HEK293 (cell line): ENCODE results near the gene FCER2.

Experiments used
- CTCF ChIA-PET: fragments of 350-600 bp; formaldehyde crosslinking; extraction: SDS; loops from one replicate; lab custom pipeline; 2021; ENCODE audit warnings: antibody characterized with exemption; lab: Yijun Ruan, JAX
- POLR2A ChIA-PET: fragments of 300-600 bp; formaldehyde crosslinking; extraction: SDS; loops from one replicate; lab custom pipeline; 2020; ENCODE audit warnings: antibody characterized with exemption, inconsistent platforms; lab: Yijun Ruan, JAX
- H3K27ac ChIP-seq: fragments of 200-500 bp; sonication (Bioruptor generic); 2 replicates; pipeline ENCODE4 v1.5.1; 2014; ENCODE audit warnings: low read depth, low read length, control low read depth, inconsistent platforms; ENCODE audit errors: extremely low read depth
- H3K36me3 ChIP-seq, 2 experiments: fragments of 200-500 bp in 1 of 2; sonication (Bioruptor generic) in 1 of 2; 1 replicate in 1 of 2; 2 replicates in 1 of 2; pipeline ENCODE4 v1.5.1; 2014 to 2017; ENCODE audit warnings: inconsistent platforms in 2 of 2, low read length in 2 of 2; ENCODE audit not compliant: control insufficient read depth in 2 of 2, insufficient read depth in 1 of 2
- H3K4me1 ChIP-seq: fragments of 200-500 bp; sonication (Bioruptor generic); 2 replicates; pipeline ENCODE4 v1.5.1; 2014; ENCODE audit warnings: mild to moderate bottlenecking, low read length, inconsistent platforms; ENCODE audit not compliant: control insufficient read depth, insufficient read depth
- H3K4me3 ChIP-seq: 2 replicates; pipeline ENCODE4 v1.5.1; 2011; ENCODE audit warnings: low read depth, mild to moderate bottlenecking, control low read depth, low read length, moderate library complexity
- H3K9me3 ChIP-seq: fragments of 200-500 bp; sonication (Bioruptor generic); 2 replicates; pipeline ENCODE4 v1.5.1; 2014; ENCODE audit warnings: low read depth, low read length, inconsistent platforms; ENCODE audit not compliant: control insufficient read depth, insufficient read depth
- FEZF1 ChIP-seq: fragments of 450-650 bp; formaldehyde crosslinking; IDR thresholded peaks from 2 replicates; pipeline ENCODE4 v1.5.1; 2016; ENCODE audit warnings: missing biosample characterization, missing genetic modification characterization
- MEIS1 ChIP-seq: sonication (generic); formaldehyde crosslinking; IDR thresholded peaks from 2 replicates; pipeline ENCODE4 v1.8.1; 2022; ENCODE audit warnings: missing genetic modification reagents, mild to moderate bottlenecking, borderline replicate concordance
- OVOL3 ChIP-seq: fragments of 450-650 bp; formaldehyde crosslinking; IDR thresholded peaks from 2 replicates; pipeline ENCODE4 v1.5.1; 2016; ENCODE audit warnings: missing biosample characterization, missing genetic modification characterization
- PRDM10 ChIP-seq: fragments of 450-650 bp; formaldehyde crosslinking; IDR thresholded peaks from 2 replicates; pipeline ENCODE4 v1.5.1; 2016; ENCODE audit warnings: missing biosample characterization, missing genetic modification characterization
- SCRT1 ChIP-seq: fragments of 450-650 bp; formaldehyde crosslinking; IDR thresholded peaks from 2 replicates; pipeline ENCODE4 v1.5.1; 2016; ENCODE audit warnings: missing biosample characterization, missing genetic modification characterization, borderline replicate concordance
- ZBTB49 ChIP-seq: fragments of 450-650 bp; formaldehyde crosslinking; IDR thresholded peaks from 2 replicates; pipeline ENCODE4 v1.5.1; 2016; ENCODE audit warnings: missing biosample characterization, missing genetic modification characterization, low read depth
- ZEB2 ChIP-seq: fragments of 450-650 bp; formaldehyde crosslinking; IDR thresholded peaks from 2 replicates; pipeline ENCODE4 v1.5.1; 2016; ENCODE audit warnings: missing biosample characterization, missing genetic modification characterization
- ZNF121 ChIP-seq: fragments of 450-650 bp; formaldehyde crosslinking; IDR thresholded peaks from 2 replicates; pipeline ENCODE4 v1.5.1; 2016; ENCODE audit warnings: missing biosample characterization, missing genetic modification characterization
- ZNF18 ChIP-seq: fragments of 450-650 bp; formaldehyde crosslinking; IDR thresholded peaks from 2 replicates; pipeline ENCODE4 v1.5.1; 2016; ENCODE audit warnings: missing biosample characterization, missing genetic modification characterization
- ZNF223 ChIP-seq: fragments of 450-650 bp; formaldehyde crosslinking; IDR thresholded peaks from 2 replicates; pipeline ENCODE4 v1.5.1; 2016; ENCODE audit warnings: missing biosample characterization, missing genetic modification characterization
- ZNF341 ChIP-seq: fragments of 450-650 bp; formaldehyde crosslinking; IDR thresholded peaks from 2 replicates; pipeline ENCODE4; 2016; ENCODE audit warnings: low read depth, missing biosample characterization, missing genetic modification characterization
- ZNF48 ChIP-seq: fragments of 450-650 bp; formaldehyde crosslinking; IDR thresholded peaks from 2 replicates; pipeline ENCODE4 v1.5.1; 2016; ENCODE audit warnings: missing biosample characterization, missing genetic modification characterization
- ZNF610 ChIP-seq: fragments of 450-650 bp; formaldehyde crosslinking; IDR thresholded peaks from 2 replicates; pipeline ENCODE4 v1.5.1; 2016; ENCODE audit warnings: missing biosample characterization, missing genetic modification characterization, borderline replicate concordance
- ZSCAN4 ChIP-seq: fragments of 450-650 bp; formaldehyde crosslinking; IDR thresholded peaks from 2 replicates; pipeline ENCODE4 v1.5.1; 2017; ENCODE audit warnings: missing biosample characterization, missing genetic modification characterization
- TF ChIP-seq, protein P1 (sequence below): fragments of 450-650 bp; formaldehyde crosslinking; IDR thresholded peaks from 2 replicates; pipeline ENCODE4 v1.5.1; 2017; ENCODE audit warnings: missing biosample characterization, missing genetic modification characterization

Gene FCER2

DNA sequence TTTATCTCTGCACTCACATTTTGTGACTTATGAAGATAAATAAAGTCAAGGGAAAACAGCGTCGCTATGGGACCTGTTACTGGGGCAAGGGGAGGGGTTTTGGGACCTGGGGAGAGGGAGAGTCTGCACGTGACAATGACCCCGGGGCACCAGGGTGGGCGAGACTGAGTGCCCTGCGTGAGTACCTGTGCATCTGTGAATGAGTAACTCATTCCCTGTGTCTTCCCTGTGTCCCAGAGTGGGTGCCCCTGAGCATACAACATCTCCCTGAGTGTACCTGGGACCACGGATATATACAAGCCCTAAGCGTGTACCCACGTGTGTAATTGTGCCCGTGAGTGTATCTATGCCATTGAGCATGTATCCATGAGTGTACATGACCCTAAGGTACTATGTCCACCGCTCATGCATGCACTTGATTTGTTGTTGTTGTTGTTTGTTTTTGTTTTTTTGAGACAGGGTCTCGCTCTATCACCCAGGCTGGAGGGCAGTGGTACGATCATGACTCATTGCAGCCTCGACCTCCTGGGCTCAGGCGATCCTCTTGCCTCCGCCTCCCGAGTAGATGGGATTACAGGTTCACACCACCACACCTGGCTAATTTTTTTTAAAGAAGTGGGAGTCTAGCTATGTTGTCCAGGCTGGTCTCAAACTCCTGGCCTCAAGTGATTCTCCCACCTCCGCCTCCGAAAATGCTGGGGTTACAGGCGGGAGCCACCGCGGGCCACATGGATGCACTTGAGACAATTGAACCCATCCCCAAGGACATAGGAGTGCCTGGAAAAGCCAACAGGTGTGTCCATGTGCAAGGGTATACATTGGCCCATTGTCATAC lies 21.9 kb downstream of the FCER2 start:
- CTCF ChIA-PET: interaction anchor here (0.7 to 2.0 kb wide), 21 partner anchors 9 to 325 kb away, joined by 3 to 23 read pairs (median 6); partner anchors contain the start of gene RETN
- Histone ChIP-seq H3K9me3 (no peaks in the 10 kb centered on the region), H3K36me3 (peaks cover 3 to 18% of the 10 kb centered on the region in 2 experiments; a peak in 2 of 3 replicates), H3K4me1 (no peaks in the 10 kb centered on the region), H3K27ac (no peak overlapping the region), H3K4me3 (peak overlapping the region; percentile 91)
- TF ChIP-seq ZNF48 (tag by site-specific recombination) (no peak), FEZF1 (no peak), ZNF18 (peak; percentile 62), SCRT1 (tag by site-specific recombination) (peak; percentile 92; the same call in 1 of the 2 replicates), ZNF121 (tag by site-specific recombination) (peak; percentile 82), ZEB2 (peak; percentile 71), ZNF610 (tag by site-specific recombination) (no peak)
- TF ChIP-seq, protein P1, sequence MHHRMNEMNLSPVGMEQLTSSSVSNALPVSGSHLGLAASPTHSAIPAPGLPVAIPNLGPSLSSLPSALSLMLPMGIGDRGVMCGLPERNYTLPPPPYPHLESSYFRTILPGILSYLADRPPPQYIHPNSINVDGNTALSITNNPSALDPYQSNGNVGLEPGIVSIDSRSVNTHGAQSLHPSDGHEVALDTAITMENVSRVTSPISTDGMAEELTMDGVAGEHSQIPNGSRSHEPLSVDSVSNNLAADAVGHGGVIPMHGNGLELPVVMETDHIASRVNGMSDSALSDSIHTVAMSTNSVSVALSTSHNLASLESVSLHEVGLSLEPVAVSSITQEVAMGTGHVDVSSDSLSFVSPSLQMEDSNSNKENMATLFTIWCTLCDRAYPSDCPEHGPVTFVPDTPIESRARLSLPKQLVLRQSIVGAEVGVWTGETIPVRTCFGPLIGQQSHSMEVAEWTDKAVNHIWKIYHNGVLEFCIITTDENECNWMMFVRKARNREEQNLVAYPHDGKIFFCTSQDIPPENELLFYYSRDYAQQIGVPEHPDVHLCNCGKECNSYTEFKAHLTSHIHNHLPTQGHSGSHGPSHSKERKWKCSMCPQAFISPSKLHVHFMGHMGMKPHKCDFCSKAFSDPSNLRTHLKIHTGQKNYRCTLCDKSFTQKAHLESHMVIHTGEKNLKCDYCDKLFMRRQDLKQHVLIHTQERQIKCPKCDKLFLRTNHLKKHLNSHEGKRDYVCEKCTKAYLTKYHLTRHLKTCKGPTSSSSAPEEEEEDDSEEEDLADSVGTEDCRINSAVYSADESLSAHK: no peak
- POLR2A ChIA-PET: interaction anchor here (0.9 to 1.2 kb wide), 5 partner anchors 8 to 313 kb away, joined by 3 to 10 read pairs (median 3); partner anchors contain the start of gene RETN

GRCh38 chr19:7678971-7679751 lies 22.8 kb downstream of the FCER2 start:
- H3K27ac ChIP-seq: no peak overlapping the region
- no peak overlapping the region for H3K4me3 ChIP-seq
- H3K4me1 ChIP-seq: no peaks in the 10 kb centered on the region
- ChIA-PET CTCF (interaction anchor here (0.7 to 1.7 kb wide), 4 partner anchors 28 to 510 kb away, joined by 3 to 6 read pairs (median 5); no protein-coding TSS in a partner anchor), POLR2A (no interaction called here)
- H3K9me3 ChIP-seq: no peaks in the 10 kb centered on the region
- peaks cover 3 to 18% of the 10 kb centered on the region in 2 experiments; a peak in 2 of 3 replicates for H3K36me3 ChIP-seq
- TF ChIP-seq ZBTB49 (tag by site-specific recombination) (no peak), ZSCAN4 (tag by site-specific recombination) (peak; percentile 85), OVOL3 (no peak), PRDM10 (tag by site-specific recombination) (no peak), ZNF341 (tag by site-specific recombination) (no peak), ZNF223 (no peak), MEIS1 (CRISPR knock-in tag) (no peak), SCRT1 (tag by site-specific recombination) (no peak)
